WTC11 (cell line): ENCODE data around the gene ZNF483.
"Not testable (repeated sequence)": the region's sequence is repeated elsewhere in the genome, so short reads cannot be mapped to it uniquely, and the experiment has no call there.

Experiments used
- CBFB ChIP-seq: sonication (generic); formaldehyde crosslinking; IDR thresholded peaks from 2 replicates; pipeline ENCODE4 v1.8.1; 2022; ENCODE audit warnings: mild to moderate bottlenecking, low read depth, missing genetic modification reagents
- CTCF ChIP-seq: fragments of 200-600 bp; IDR thresholded peaks from 2 replicates; pipeline ENCODE4 v1.8.0; 2022; ENCODE audit warnings: antibody characterized with exemption
- GABPB1 ChIP-seq: sonication (generic); formaldehyde crosslinking; IDR thresholded peaks from 2 replicates; pipeline ENCODE4 v1.8.1; 2023; ENCODE audit warnings: mild to moderate bottlenecking, missing genetic modification reagents
- JUN ChIP-seq: sonication (generic); formaldehyde crosslinking; IDR thresholded peaks from 2 replicates; pipeline ENCODE4 v1.8.0; 2023; ENCODE audit warnings: mild to moderate bottlenecking, missing genetic modification reagents
- SP1 ChIP-seq: sonication (generic); formaldehyde crosslinking; conservative IDR thresholded peaks from 2 replicates; pipeline ENCODE4 v1.8.1; 2022; ENCODE audit warnings: missing genetic modification reagents
- ZNF232 ChIP-seq: sonication (generic); formaldehyde crosslinking; IDR thresholded peaks from 2 replicates; pipeline ENCODE4 v1.8.0; 2022; ENCODE audit warnings: mild to moderate bottlenecking, missing genetic modification reagents
- TF ChIP-seq, protein P1 (sequence below): sonication (generic); formaldehyde crosslinking; IDR thresholded peaks from 2 replicates; pipeline ENCODE4 v1.8.0; 2022; ENCODE audit warnings: missing genetic modification reagents
- TF ChIP-seq, protein P2 (sequence below): fragments of 250-450 bp; sonication (Bioruptor Pico); IDR thresholded peaks from 2 replicates; pipeline ENCODE4 v2.1.2; 2022; ENCODE audit warnings: mild to moderate bottlenecking, moderate library complexity
- TF ChIP-seq, protein P3 (sequence below): sonication (generic); formaldehyde crosslinking; IDR thresholded peaks from 2 replicates; pipeline ENCODE4 v1.8.0; 2022; ENCODE audit warnings: mild to moderate bottlenecking, missing genetic modification reagents

- TF ChIP-seq, protein P1, sequence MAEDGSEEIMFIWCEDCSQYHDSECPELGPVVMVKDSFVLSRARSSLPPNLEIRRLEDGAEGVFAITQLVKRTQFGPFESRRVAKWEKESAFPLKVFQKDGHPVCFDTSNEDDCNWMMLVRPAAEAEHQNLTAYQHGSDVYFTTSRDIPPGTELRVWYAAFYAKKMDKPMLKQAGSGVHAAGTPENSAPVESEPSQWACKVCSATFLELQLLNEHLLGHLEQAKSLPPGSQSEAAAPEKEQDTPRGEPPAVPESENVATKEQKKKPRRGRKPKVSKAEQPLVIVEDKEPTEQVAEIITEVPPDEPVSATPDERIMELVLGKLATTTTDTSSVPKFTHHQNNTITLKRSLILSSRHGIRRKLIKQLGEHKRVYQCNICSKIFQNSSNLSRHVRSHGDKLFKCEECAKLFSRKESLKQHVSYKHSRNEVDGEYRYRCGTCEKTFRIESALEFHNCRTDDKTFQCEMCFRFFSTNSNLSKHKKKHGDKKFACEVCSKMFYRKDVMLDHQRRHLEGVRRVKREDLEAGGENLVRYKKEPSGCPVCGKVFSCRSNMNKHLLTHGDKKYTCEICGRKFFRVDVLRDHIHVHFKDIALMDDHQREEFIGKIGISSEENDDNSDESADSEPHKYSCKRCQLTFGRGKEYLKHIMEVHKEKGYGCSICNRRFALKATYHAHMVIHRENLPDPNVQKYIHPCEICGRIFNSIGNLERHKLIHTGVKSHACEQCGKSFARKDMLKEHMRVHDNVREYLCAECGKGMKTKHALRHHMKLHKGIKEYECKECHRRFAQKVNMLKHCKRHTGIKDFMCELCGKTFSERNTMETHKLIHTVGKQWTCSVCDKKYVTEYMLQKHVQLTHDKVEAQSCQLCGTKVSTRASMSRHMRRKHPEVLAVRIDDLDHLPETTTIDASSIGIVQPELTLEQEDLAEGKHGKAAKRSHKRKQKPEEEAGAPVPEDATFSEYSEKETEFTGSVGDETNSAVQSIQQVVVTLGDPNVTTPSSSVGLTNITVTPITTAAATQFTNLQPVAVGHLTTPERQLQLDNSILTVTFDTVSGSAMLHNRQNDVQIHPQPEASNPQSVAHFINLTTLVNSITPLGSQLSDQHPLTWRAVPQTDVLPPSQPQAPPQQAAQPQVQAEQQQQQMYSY, result not testable (repeated sequence)
- TF ChIP-seq JUN (CRISPR knock-in tag); GABPB1 (CRISPR knock-in tag); ZNF232 (CRISPR knock-in tag); CTCF; SP1 (CRISPR knock-in tag); CBFB: not testable (repeated sequence)
- TF ChIP-seq, protein P2, sequence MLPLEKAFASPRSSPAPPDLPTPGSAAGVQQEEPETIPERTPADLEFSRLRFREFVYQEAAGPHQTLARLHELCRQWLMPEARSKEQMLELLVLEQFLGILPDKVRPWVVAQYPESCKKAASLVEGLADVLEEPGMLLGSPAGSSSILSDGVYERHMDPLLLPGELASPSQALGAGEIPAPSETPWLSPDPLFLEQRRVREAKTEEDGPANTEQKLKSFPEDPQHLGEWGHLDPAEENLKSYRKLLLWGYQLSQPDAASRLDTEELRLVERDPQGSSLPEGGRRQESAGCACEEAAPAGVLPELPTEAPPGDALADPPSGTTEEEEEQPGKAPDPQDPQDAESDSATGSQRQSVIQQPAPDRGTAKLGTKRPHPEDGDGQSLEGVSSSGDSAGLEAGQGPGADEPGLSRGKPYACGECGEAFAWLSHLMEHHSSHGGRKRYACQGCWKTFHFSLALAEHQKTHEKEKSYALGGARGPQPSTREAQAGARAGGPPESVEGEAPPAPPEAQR, result not testable (repeated sequence)
- TF ChIP-seq, protein P3, sequence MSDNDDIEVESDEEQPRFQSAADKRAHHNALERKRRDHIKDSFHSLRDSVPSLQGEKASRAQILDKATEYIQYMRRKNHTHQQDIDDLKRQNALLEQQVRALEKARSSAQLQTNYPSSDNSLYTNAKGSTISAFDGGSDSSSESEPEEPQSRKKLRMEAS (CRISPR knock-in tag), result not testable (repeated sequence)
Observed at GRCh38 chr9:111497196-111497595, 27.8 kb upstream of the ZNF483 start.
